ENCODE data around the gene LETMD1. TPM values are rescaled to one million over a fixed set of nuclear protein-coding genes. Genes with fewer than 3 reads are reported as not detected.
A peak's percentile ranks its signal among the peaks of the same experiment; 100 is the strongest.

The LETMD1 gene
- total and polyA plus RNA-seq, 9 of the 15 experiments (the other 6 are each of a cell fraction or from before 2014, with no cell fraction given) = 58.7 to 163 (median 75.4) TPM

DNA sequence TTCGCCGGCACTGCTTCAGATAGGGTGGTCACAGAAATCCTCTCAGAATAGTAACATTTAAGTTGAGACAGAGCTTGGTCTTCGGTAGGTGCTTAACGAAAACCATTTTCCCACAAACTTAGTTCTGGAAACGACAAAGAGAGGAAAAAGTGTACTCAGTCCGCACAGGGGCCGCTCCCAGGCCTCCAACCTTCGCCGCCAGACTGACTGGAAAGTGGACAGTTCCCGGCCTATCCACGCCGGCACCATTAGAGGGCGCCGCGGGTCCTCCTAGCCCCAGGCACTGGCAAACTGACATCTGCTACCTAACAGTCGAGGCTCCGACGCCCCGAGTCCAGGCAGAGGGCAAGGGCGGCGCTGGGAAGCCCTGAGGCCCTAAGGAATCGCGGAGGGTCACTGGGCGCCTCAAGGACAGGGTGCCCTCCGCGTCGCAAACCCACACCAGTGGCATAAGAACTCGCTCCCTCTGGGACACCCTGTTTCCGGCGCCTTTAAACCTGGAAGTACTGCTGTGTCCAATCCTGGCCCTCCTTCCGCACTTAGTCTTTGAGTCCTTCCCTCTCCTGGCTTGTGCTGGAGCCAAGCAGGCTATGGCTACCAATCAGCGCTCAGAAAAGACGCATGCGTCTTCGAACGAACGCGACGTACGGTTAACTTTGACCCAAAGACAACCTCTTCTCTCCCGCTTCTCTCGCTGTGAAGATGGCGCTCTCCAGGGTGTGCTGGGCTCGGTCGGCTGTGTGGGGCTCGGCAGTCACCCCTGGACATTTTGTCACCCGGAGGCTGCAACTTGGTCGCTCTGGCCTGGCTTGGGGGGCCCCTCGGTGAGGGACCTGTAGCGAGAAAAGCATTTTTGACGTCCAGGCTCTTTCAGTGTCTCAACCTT, at the start of gene LETMD1 (continued):
- TF ChIP-seq MAX (CRISPR knock-in tag; IDR thresholded peaks at IDR 0.05) (peak; percentile 73), TBL1XR1 (IDR thresholded peaks at IDR 0.05; ENCODE audit: low read length in 2 of 2) (0 out of 4 replicates have a peak, but pooled peaks of 1 of the 2 experiments have one; percentile 8), ZNF583 (CRISPR knock-in tag; IDR thresholded peaks at IDR 0.05) (peak; percentile 71; the same call in 1 of the 2 replicates), ZNF584 (CRISPR knock-in tag; IDR thresholded peaks at IDR 0.05; ENCODE audit: low read depth) (peak; percentile 60; the same call in 1 of the 2 replicates), ETV5 (CRISPR knock-in tag; IDR thresholded peaks at IDR 0.05; ENCODE audit: low read depth) (peak; percentile 76), FOS (IDR thresholded peaks at IDR 0.05; ENCODE audit: extremely low read depth, insufficient read length) (peak; percentile 61), L3MBTL2 (IDR thresholded peaks at IDR 0.05) (peak; percentile 98), HMBOX1 (IDR thresholded peaks at IDR 0.05) (0 out of 2 replicates have a peak, but pooled peaks have one; percentile 24), HDAC1 (IDR thresholded peaks at IDR 0.05) (peak in 1 of 2 experiments; percentile 76; a peak in 1 of 4 replicates), HOMEZ (CRISPR knock-in tag; IDR thresholded peaks at IDR 0.05) (peak; percentile 26; the same call in 1 of the 2 replicates), SIN3A (IDR thresholded peaks at IDR 0.05; ENCODE audit: borderline replicate concordance in 2 of 2, control insufficient read depth in 1 of 2, low read depth in 2 of 2, low read length in 2 of 2) (peak in 1 of 2 experiments; percentile 19; a peak in 1 of 4 replicates), CHD2 (IDR thresholded peaks at IDR 0.05; ENCODE audit: low read depth, low read length) (no peak), MYNN (IDR thresholded peaks at IDR 0.05) (no peak), MYNN (CRISPR knock-in tag; IDR thresholded peaks at IDR 0.05) (no peak), SRF (CRISPR knock-in tag; IDR thresholded peaks at IDR 0.05) (0 out of 4 replicates have a peak, but pooled peaks of 1 of the 2 experiments have one; percentile 11), HDAC8 (tag; IDR thresholded peaks at IDR 0.05) (peak; percentile 82; the same call in 1 of the 2 replicates), ETS2 (tag; IDR thresholded peaks at IDR 0.05; ENCODE audit: borderline replicate concordance, poor library complexity, severe bottlenecking) (no peak), GABPA (tag; conservative IDR thresholded peaks at IDR 0.05; ENCODE audit: low read depth) (peak; percentile 92), FOXM1 (IDR thresholded peaks at IDR 0.05; ENCODE audit: low read depth) (0 out of 2 replicates have a peak, but pooled peaks have one; percentile 27), FOXM1 (CRISPR knock-in tag; IDR thresholded peaks at IDR 0.05; ENCODE audit: low read depth) (no peak), HMGN3 (IDR thresholded peaks at IDR 0.05; ENCODE audit: borderline replicate concordance, extremely low read depth, insufficient read length, low read depth, low read length) (peak; percentile 55)
- TF ChIP-seq, protein P1, sequence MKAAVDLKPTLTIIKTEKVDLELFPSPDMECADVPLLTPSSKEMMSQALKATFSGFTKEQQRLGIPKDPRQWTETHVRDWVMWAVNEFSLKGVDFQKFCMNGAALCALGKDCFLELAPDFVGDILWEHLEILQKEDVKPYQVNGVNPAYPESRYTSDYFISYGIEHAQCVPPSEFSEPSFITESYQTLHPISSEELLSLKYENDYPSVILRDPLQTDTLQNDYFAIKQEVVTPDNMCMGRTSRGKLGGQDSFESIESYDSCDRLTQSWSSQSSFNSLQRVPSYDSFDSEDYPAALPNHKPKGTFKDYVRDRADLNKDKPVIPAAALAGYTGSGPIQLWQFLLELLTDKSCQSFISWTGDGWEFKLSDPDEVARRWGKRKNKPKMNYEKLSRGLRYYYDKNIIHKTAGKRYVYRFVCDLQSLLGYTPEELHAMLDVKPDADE (conservative IDR thresholded peaks at IDR 0.05; ENCODE audit: control insufficient read depth, low read depth, low read length) = peak; percentile 39; the same call in 1 of the 2 replicates

Measured in K562 (cell line).